Stimulated activated naive CD4-positive, alpha-beta T cell treated with Interleukin-2 at 50 U/mL for 16 hours (primary cell): ENCODE data around the gene UBE2C.
"Not testable (repeated sequence)": the region's sequence is repeated elsewhere in the genome, so short reads cannot be mapped to it uniquely, and the experiment has no call there.

Source experiments
- DNase-seq: peaks from one replicate; lab custom pipeline; 2025; lab: John Stamatoyannopoulos, UW

UBE2C gene

DNA sequence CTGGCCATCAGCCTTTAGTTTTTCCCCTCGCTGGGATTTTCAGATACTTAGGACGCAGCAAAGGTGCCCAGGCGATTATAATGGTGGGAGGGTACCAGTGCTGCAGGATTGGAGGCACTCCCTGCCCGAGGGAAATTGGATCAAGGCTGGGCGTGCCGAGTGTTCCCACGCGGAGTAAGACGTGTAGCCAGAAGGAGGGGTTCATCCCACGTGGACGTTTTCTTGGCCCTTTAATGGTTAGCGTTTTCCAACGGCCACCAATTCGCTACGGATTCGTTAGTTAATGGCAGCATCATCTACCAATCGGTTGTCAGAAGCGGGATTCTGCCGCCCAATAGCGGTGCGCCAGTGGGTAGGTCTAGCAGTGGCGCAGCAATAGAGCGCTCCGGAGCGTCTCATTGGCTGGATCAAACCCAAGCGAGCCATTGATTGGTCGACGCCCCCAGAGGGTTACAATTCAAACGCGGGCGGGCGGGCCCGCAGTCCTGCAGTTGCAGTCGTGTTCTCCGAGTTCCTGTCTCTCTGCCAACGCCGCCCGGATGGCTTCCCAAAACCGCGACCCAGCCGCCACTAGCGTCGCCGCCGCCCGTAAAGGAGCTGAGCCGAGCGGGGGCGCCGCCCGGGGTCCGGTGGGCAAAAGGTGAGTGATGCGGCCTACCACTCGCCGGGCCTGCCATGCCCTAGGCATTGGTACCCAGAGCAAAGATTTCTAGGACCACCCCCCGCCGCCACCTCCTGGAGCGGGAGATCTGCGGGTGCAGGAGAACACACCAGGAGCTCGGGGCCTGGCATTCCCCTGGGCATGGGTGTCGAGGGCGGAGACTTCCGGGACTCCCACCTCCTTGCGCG is at the start of gene UBE2C:
Gene UBE2C (plus strand): TSS at position 488 of the 849 bp plus-strand sequence. CDS start 52 bp downstream, at position 540.
- DNase-seq, result peak; percentile 92

DNA sequence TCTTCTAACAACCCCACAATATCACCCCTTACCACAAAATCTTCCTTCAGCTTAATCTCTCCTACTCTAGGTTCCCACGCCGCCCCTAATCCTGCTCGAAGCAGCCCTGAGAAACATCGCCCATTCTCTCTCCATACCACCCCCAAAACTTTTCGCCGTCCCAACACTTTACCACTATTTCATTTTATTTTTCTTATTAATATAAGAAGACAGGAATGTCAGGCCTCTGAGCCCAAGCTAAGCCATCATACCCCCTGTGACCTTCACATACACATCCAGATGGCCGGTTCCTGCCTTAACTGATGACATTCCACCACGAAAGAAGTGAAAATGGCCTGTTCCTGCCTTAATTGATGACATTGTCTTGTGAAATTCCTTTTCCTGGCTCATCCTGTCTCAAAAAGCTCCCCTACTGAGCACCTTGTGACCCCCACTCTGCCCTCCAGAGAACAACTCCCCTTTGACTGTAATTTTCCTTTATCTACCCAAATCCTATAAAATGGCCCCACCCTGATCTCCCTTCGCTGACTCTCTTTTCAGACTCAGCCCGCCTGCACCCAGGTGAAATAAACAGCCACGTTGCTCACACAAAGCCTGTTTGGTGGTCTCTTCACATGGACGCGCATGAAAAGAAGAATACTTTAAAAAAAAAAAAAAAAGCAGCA is 47.7 kb upstream of the UBE2C start:
- not testable (repeated sequence) for DNase-seq

DNA sequence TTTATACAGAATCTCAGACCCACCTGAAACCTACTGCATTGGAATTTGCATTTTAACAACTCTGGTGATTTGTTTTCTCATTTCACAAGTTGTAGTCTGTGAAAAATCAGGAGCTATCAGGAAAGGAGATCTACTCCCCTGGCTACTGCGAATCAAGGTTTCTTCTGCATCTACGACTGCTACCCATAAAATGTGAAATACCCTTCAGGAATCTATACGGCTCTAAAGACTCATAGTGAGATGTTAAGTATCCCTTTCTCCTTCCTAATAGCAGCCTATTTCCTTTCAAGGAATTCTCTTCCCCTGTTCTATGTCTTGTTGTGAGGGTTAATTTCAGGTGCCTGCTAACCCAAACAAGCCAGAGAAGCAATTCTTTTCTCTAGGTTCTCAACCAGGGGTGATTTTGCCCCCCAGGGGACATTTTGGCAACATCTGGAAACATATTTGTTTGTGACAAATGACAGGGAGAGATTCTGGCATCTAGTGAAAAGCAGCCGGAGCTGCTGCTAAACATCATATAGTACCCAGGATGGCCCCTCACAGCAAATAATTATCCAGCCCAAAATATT is 47.1 kb upstream of the UBE2C start:
- DNase-seq, result no peak

DNA sequence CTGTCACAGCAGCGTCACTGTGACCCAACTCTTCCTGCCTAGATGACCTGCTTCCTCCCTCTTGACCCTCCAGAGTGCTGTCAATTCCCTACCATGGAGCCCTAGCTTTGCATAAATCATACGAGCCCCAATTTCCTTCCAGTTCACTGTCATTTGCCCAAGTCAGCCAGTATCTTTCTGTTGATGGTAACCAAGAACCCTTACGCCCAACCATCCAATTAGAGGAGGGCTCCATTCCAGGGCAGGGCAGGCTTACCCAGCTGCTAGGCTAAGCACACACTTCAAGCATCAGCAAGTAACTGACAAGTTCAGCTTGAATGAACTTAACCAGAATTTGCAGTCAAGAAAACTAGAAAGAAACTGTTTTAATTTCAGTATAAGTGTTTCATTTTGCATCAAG is 46.5 kb upstream of the UBE2C start:
- DNase-seq, result no peak

DNA sequence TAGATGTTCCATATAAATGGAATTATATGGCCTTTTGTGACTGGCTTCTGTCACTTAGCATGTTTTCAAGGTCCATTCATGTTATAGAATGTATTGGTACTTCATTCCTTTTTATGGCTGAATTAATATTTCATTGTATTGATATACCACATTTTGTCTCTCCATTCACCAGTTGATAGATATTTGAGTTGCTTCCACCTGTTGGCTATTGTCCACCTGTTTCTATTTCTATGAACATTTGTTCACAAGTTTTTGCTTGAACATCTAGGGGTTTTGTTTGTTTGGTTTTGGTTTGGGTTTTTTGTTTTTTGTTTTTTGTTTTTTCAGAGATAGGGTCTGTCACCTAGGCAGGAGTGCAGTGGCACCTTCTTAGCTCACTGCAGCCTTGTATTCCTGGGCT is 44.0 kb upstream of the UBE2C start:
- DNase-seq, result no peak

DNA sequence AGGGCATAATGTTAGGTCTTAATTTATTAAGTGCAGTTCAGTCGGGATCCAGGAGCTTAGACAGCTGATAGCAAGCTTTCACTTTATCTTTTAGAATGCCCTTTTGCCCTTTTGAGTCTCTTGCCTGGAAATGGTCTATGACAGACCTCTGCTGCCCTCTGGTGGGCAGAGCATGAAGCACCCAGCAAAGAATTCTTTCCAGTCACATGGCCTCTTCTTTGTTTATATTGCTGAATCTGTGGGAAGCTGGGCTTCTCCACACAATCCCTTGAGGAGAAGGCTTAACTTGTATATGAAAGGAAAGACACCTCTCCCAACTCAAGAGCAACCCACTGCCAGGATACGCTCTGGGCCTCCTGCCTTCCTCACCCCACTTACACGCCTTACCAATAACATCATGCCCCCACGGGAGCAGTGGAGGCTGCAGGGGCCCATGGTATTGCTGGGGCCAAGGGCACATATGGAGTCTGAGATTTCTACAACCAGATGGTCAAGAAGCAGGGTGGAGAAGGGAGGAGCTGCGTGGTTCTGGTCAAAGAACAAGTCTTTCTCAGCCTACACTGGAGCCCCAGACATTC is 41.2 kb upstream of the UBE2C start:
- peak; percentile 63 for DNase-seq

DNA sequence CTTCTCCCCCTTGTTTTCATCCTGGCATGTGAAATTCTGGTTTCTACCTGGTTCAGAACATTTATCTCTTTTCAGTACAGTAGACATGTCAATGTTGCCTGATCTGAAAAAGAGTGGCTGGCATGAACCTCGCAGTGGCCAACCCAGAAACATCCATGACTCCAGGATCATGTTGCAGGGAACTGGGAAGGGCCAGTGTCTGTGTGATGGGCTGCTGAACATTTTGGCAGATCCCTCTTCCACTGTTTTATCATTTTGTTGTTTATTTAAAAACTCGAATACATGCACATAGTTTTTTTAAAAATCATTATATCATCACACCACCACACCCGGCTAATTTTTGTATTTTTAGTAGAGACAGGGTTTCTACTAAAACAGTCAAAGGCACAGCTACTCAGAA is 39.8 kb upstream of the UBE2C start:
- DNase-seq, result no peak

DNA sequence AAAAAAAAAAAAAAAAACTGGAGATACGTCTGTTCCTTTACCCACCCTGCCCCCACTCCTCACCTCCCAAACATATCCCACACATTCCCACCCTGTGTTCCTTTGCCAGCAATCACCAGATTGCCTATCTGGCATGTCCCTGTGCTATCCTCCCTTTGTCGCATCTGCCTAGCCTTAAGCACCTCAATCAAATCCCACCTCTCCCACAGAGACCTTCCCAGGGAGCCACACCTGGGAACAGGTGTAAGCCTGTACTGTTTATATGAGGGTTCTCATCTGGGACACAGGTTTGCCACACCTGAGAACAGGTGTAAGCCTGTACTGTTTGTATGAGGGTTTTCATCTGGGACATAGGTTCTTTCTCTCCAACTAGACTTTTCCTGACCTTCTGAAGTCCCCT is 37.5 kb upstream of the UBE2C start:
- no peak for DNase-seq

DNA sequence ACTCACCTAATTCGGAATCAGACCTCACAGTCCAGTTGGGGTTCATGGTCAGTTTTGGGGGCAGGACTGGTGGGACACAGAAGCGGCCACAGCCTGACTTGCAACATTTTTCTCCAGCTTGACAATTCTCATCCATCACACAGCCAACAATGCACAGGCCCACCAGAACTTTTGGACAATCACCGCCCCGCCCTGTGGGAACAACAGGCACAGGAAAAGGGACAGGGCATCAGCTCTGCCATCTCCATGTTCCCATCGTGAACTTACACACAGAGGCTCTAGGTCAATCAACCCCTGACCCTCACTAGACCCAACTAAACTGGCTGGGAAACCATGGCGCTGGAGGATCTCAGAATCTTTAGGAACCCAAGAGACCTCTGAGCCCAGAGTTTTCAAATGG is 37.0 kb upstream of the UBE2C start:
- DNase-seq, result no peak

DNA sequence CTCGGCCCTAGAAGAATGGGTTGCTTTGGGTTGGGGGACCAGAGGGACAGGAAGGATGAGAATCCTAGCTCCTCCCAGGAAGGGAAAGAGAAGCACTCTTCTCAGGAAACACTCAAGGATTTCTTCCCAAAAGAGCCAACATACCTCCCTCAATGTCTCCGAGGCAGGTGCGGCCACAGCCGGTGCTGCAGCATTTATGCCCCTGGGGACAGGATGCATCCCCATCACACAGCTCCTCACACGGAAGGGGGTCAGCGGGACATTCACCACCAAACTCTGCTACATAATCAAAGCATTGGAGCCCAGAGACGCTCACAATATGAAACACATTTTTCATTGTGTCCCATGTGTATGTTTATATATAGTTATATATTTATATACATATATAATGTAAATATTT is 35.5 kb upstream of the UBE2C start:
- no peak for DNase-seq

DNA sequence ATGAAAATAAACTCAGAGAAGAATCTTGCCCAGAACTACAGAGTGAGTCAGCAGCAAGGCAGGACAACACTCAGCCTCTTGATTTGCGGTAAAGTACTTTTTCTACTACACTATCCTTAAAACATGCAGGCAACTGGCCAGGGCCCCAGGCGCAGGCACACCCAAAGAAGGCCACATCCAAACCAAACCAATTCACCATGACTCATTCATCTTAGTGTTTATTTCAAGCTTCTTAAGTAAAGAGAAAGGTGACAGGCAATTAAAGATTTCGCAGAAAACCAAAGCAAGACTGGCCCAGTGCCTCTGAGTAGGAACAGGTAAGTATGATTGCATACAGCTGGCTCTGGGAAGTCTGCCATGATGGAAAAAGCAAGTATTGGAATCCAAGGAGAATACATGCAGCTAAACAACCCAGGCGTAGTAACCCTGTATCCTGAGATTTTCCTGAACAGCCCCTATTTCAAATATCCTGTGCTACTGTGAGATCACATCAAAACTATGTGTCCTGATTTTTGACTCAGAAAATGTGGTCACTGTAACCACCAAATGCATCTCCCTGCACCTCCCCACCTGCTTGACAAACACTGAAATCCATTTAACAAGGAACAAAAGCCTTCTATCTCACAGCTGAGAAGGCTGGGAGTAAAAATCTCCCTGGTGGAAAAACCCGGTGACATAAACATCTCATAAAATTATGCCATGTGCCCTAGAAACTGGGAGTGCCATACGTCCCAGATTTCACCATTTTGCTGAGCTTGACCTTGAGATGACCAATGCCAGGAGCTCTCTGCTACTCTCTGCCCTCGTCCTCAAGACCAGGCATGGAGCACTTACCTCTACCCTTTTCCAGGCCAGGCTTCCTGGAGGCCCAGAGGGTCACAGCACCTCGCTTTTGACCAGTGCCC is 33.2 kb upstream of the UBE2C start:
- no peak for DNase-seq

DNA sequence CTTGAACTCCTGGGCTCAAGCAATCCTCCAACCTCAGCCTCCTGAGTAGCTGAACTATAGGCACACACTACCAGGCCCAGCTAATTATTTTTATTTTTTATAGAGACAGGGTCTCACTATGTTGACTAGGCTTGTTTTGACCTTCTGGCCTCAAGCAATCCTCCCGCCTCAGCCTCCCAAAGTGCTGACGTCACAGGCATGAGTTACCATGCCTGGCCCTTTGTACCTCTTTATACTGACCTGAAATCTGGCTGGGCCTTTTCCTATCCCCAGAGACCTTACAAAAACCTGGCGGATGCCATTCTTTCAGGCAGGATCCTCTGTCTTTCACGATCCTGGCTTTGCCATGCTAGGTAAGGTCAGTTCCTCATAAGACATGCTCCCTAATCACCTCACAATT is 32.3 kb upstream of the UBE2C start:
- no peak for DNase-seq

DNA sequence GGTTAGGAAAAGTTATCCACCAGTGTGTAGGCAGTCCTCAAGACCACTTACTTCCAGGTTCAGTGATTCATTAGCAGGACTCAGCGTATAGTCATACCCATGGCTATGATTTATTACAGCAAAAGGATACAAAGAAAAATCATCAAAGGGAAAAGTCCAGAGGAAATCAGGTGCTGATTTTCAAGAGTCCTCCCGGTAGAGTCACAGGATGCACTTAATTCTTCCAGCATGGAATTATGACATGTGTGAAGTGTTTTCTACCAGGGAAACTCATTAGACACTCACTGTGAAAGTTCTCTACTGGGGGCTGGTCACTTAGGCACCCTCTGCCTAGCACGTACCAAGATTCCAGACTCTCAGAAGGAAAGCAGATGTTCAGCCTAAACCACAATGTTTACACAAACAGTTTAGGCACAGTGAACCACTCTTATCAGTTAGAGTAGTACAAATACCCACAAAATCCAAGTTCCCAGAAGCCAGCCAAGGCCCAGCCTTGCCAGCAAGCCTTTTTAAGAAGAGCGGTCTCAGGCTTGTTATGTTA is 31.0 kb upstream of the UBE2C start:
- DNase-seq, result no peak

DNA sequence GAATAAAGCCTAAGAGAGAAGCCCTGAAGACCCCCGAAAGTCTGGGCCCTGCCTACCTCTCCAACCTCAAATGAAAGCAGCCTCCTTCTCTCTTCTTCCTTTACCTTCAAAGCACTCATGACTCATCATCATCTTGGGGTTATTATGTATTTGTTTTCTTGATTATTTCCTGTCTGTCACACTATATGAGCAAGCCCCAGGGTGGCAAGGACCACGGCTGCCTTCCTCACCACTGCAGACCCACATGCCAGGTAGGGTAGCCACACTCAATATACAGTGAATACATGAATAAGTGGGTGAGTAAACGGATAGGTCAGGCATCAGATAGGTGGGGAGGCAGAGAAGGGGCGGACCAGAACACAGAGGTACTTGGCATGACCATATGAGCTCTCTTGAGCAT is 29.6 kb upstream of the UBE2C start:
- no peak for DNase-seq

DNA sequence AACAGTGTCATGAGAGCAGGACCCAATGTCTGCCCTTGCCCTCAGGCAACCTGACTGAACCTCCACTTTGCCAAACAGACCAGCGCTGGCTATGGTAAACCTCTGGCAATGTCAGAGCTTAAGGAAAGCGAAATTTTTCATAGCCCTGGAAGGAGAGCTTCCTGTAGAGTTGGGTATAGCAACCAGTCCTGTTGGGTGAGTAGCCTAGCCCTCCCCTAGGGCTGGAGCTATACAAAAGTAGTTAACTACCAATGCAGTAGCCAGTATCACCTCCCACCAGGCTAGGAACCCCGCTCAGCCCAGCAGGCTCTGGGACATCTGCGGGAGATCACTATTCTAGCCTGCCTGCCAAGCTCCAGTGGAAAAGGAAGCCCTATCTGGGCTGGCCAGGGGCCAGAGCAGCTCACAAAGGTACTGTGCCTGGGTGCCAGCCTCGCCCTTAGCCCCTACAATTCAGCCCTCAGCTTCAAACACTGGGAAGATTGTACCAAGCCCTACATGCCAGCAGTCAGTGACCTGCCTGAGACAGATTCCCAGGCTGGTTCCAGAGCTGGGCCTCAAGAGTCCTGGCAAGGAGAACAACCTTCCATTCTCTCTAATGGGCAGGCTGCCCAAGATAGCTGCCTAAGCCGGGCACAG is 28.7 kb upstream of the UBE2C start:
- no peak for DNase-seq

DNA sequence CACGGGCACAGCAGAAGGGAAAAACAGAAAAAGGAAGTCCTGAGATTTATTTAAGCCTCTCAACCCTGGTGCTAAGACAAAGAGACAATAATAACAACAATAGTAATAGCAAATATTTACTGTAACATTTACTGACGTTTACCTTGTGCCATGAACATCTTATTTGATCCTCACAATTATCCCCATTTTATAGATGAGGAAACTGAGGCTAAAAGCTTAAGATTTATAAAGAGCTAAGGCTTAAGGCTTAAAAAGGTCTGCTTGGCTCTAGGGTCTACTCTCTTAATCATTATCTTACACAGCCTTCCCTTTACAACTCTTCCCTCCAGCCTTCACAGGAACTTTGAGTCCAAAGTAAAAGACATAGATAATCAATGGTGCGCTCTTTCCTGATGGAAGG is 24.1 kb upstream of the UBE2C start:
- DNase-seq, result no peak

DNA sequence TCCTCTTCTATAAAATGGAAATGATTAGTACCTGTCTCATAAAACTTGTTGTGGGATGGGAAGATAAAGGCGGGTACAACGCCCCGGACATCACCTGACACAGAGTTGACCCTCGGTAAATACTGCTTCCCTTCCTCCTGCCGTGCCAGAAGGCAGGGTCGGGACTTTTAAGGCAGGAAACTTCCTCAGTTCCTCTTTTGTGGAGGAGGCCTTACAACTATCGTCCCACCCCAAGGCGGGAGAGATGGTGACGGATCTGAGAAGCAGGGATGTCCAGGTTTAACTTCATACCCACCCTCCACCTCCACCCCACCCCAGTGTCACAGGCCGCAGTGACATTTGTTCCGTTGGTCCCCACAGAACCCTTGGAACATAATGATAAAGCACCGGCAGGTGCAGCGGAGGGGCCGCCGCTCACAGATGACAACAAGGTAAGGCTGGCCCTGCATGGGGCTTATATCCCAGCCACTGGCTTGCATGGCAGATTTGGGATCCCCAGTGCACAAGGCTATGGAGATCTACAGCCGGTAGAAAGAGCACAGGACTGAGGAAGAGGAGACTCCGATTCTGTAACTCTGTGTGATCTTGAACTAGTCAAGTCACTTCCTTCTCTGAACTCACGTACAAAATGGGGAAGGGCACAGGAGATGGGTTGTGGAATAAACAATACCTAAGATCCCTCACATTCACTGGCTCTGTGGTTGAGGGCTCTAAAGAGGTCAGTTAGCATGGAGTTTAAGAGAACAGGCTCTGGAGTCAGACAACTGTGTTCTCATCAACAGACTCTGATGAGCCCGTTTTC is 19.9 kb upstream of the UBE2C start:
- no peak for DNase-seq

DNA sequence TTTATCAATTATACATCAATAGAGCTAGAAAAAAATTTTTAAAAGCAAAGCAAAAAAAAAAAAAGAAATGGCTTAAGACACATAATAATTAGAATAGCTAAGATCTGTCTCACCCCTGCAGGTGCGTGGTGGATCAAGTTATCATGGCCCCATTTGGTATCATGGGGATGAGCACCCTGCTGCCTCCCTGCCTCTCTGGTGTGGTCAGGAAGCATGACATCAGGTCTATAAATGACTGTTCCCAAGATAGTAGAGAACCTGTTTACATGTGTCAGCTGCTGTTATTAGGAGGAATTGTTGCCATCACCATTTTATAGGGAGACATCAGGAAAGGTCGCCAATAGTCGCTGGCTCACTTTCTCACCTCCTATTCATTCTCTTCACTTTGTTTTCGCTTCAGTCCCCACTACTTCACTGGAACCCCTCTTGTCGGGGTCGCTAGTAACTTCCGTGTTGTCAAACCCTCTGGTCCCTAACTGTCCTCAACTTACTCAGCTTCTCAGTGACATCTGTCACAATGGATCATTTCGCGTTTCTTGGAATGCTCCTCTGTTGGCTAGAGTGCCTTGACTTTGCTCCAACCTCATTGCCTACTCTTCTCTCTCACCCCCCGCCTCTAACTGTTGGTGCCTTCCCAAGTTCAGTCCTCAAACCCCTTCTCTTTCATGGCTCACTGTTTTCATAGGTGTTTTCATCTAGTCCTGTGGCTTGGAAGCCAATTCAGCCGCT is 15.9 kb upstream of the UBE2C start:
- no peak for DNase-seq

DNA sequence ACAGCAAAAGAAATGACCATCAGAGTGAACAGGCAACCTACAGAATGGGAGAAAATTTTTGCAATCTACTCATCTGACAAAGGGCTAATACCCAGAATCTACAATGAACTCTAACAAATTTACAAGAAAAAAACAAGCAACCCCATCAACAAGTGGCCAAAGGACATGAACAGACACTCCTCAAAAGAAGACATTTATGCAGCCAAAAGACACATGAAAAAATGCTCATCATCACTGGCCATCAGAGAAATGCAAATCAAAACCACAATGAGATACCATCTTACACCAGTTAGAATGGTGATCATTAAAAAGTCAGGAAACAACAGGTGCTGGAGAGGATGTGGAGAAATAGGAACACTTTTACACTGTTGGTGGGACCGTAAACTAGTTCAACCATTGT is 14.9 kb upstream of the UBE2C start:
- not testable (repeated sequence) for DNase-seq

DNA sequence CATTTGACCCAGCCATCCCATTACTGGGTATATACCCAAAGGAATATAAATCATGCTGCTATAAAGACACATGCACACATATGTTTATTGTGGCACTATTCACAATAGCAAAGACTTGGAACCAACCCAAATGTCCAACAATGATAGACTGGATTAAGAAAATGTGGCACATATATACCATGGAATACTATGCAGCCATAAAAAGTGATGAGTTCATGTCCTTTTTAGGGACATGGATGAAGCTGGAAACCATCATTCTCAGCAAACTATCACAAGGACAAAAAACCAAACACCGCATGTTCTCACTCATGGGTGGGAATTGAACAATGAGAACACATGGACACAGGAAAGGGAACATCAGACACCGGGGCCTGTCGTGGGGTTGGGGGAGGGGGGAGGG is 14.5 kb upstream of the UBE2C start:
- not testable (repeated sequence) for DNase-seq
